Smooth muscle cell (in vitro differentiated cells): ENCODE results near the gene NXPH2. TPM values are rescaled to one million over a fixed set of nuclear protein-coding genes. Genes with fewer than 3 reads are reported as not detected.

ENCODE experiments used
- DNase-seq: peaks from one replicate; lab custom pipeline; 2025; ENCODE audit not compliant: unreplicated experiment; lab: John Stamatoyannopoulos, UW
- H2AFZ ChIP-seq: fragments of 200-600 bp; sonication (generic); 2 replicates; pipeline ENCODE4 v1.6.0; 2016; ENCODE audit warnings: antibody characterized with exemption, low read depth, mild to moderate bottlenecking
- H3F3A ChIP-seq: fragments of 200-600 bp; sonication (generic); 2 replicates; pipeline ENCODE4 v1.6.0; 2017; ENCODE audit warnings: antibody characterized with exemption, low read depth
- H3K27ac ChIP-seq: fragments of 200-600 bp; sonication (generic); 2 replicates; pipeline ENCODE4 v1.5.1; 2016; ENCODE audit warnings: low read depth, mild to moderate bottlenecking
- H3K27me3 ChIP-seq: fragments of 200-600 bp; sonication (generic); 2 replicates; pipeline ENCODE4 v1.6.1; 2016; ENCODE audit warnings: low read depth, mild to moderate bottlenecking
- H3K36me3 ChIP-seq: fragments of 200-600 bp; sonication (generic); 2 replicates; pipeline ENCODE4 v1.5.1; 2016; ENCODE audit warnings: low read depth
- H3K4me1 ChIP-seq: fragments of 200-600 bp; sonication (generic); 2 replicates; pipeline ENCODE4 v1.5.1; 2016; ENCODE audit warnings: low read depth
- H3K4me2 ChIP-seq: fragments of 200-600 bp; sonication (generic); 2 replicates; pipeline ENCODE4 v1.6.0; 2016; ENCODE audit warnings: mild to moderate bottlenecking
- H3K4me3 ChIP-seq: fragments of 200-600 bp; sonication (generic); 2 replicates; pipeline ENCODE4 v1.5.1; 2016; ENCODE audit warnings: mild to moderate bottlenecking
- H3K79me2 ChIP-seq: fragments of 200-600 bp; sonication (generic); 2 replicates; pipeline ENCODE4 v1.6.0; 2016; ENCODE audit warnings: low read depth, mild to moderate bottlenecking
- H3K9ac ChIP-seq: fragments of 200-600 bp; sonication (generic); 2 replicates; pipeline ENCODE4 v1.6.0; 2016; ENCODE audit warnings: low read depth
- H3K9me3 ChIP-seq: fragments of 200-600 bp; sonication (generic); replicated peaks from 2 replicates; pipeline ENCODE4 v1.5.1; 2016; ENCODE audit warnings: low read depth
- H4K20me1 ChIP-seq: fragments of 200-600 bp; sonication (generic); 2 replicates; pipeline ENCODE4 v1.6.0; 2016; ENCODE audit warnings: low read depth
- WGBS: methylation state at CpG from one replicate; pipeline ENCODE4 v1.1.7; 2016; ENCODE audit warnings: low lambda C conversion rate; 5-methylcytosine and 5-hydroxymethylcytosine counted together
- polyA plus RNA-seq: library from polyadenylated mRNA; unstranded; fragments of >200 nt; fragmentation: Nextera tagmentation; extraction: Ambion mirVana; gene quantifications from 2 replicates; pipeline ENCODE4 v1.2.1, GENCODE V29; 2016
- total RNA-seq: library from RNA; depleted of rRNA; stranded (reverse); fragments of >200 nt; gene quantifications from 2 replicates; pipeline ENCODE4 v1.2.3, GENCODE V29; 2014
- TF ChIP-seq, protein P1 (sequence below): fragments of 200-600 bp; sonication (generic); IDR thresholded peaks from 2 replicates; pipeline ENCODE4 v1.5.1; 2017; ENCODE audit warnings: borderline replicate concordance, mild to moderate bottlenecking, antibody characterized with exemption; ENCODE audit not compliant: insufficient read depth, poor library complexity, severe bottlenecking

The NXPH2 gene
- total and polyA plus RNA-seq, 2 experiments from 2014 or later: not detected

DNA sequence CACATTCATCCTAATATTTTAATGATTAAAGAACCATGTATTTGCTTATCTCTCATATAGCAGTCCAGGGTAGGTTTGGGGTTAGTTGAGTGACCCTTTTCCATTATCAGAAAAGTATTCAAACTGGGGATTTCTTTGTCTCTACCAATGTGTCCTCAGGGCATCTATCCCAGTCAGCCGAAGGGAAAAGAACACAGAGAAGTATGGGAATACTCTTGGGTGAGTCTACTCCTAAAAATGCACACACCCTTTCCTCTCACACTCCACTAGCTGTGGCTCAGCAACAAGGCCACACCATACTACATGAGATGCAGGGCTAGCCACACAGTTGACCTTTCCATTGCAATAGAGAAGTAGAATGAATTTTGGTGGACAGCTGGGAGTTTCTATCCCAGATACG lies 114.3 kb downstream of the NXPH2 start:
- Histone ChIP-seq H3K9me3 (no peaks in the 10 kb centered on the region), H3K27me3 (no peaks in the 10 kb centered on the region), H2AFZ (no peak overlapping the region), H3K79me2 (no peaks in the 10 kb centered on the region), H3K4me1 (no peaks in the 10 kb centered on the region), H3F3A (no peaks in the 10 kb centered on the region), H3K27ac (no peak overlapping the region), H3K9ac (no peak overlapping the region), H3K4me3 (no peak overlapping the region), H4K20me1 (no peaks in the 10 kb centered on the region), H3K36me3 (no peaks in the 10 kb centered on the region), H3K4me2 (no peak overlapping the region)
- 91% methylated on average over 2 of the region's 2 CpGs for WGBS
- DNase-seq: no peak
- TF ChIP-seq, protein P1, sequence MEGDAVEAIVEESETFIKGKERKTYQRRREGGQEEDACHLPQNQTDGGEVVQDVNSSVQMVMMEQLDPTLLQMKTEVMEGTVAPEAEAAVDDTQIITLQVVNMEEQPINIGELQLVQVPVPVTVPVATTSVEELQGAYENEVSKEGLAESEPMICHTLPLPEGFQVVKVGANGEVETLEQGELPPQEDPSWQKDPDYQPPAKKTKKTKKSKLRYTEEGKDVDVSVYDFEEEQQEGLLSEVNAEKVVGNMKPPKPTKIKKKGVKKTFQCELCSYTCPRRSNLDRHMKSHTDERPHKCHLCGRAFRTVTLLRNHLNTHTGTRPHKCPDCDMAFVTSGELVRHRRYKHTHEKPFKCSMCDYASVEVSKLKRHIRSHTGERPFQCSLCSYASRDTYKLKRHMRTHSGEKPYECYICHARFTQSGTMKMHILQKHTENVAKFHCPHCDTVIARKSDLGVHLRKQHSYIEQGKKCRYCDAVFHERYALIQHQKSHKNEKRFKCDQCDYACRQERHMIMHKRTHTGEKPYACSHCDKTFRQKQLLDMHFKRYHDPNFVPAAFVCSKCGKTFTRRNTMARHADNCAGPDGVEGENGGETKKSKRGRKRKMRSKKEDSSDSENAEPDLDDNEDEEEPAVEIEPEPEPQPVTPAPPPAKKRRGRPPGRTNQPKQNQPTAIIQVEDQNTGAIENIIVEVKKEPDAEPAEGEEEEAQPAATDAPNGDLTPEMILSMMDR: no peak

DNA sequence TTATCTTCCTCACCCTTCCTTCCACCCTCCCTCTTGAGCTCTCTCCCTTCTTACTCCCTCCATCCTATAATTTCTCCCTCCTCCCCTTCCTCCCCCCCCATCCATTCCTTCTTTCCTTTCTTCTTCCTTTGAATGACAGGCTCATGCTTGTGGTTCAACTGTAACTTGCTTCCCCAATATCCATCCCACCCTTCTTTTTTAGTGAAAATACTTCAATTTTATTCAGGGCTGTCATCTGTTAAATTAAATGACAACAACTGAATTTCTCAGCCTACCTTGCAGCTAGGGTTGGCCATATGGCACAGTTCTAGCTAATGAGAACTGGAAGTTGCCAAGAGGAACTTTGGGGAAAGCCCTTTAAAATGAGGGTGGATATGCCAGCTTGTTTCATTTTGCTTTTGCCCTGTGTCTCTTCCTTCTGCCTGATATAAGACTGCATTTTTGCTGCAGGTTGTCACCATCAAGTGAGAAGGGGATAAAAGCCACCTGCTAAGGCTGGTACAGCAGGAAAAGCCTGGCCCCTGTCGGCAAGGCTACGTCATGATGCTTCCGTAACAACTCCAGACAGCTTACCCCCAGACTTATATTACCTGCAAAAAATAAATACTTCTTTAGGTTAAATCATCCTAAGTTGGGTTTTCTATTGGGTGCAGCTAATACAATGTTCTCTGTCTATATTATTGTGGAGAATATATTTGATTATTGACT lies 121.8 kb downstream of the NXPH2 start:
- TF ChIP-seq, protein P1: no peak
- Histone ChIP-seq H3K9ac (no peak overlapping the region), H3F3A (no peaks in the 10 kb centered on the region), H3K27ac (no peak overlapping the region), H2AFZ (no peak overlapping the region), H3K4me2 (no peak overlapping the region), H3K79me2 (no peaks in the 10 kb centered on the region), H3K9me3 (no peaks in the 10 kb centered on the region), H3K27me3 (no peaks in the 10 kb centered on the region), H3K4me3 (no peak overlapping the region), H3K4me1 (no peaks in the 10 kb centered on the region), H3K36me3 (no peaks in the 10 kb centered on the region), H4K20me1 (no peaks in the 10 kb centered on the region)
- DNase-seq: no peak
- WGBS: 86% methylated on average over 3 of the region's 3 CpGs

DNA sequence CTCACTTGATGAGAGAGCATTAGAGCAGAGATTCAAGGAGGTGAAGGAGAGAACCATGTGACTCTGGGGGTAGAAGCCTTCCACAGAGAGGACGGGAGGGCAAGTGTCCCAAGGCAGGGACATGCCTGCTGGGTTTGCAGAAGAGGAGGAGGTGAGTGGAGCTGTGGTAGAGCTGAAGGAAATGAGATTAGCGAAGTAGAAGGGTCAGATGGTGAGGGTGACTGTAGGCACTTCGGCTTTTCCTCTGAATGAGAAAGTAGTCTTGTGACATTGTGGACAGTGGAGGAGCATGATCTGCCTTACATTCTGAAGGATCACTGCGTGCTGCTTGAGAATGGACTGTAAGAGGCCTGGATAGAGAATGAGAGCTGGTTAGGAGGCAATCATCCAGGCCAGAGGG lies 126.0 kb downstream of the NXPH2 start:
- H3K27ac ChIP-seq: no peak overlapping the region
- no peak overlapping the region for H3K4me2 ChIP-seq
- no peaks in the 10 kb centered on the region for H3K79me2 ChIP-seq
- no peak overlapping the region for H3K4me3 ChIP-seq
- H2AFZ ChIP-seq: no peak overlapping the region
- WGBS: 90% methylated on average over 4 of the region's 4 CpGs
- H3K4me1 ChIP-seq: no peaks in the 10 kb centered on the region
- H4K20me1 ChIP-seq: no peaks in the 10 kb centered on the region
- TF ChIP-seq, protein P1: no peak
- no peak for DNase-seq
- H3K27me3 ChIP-seq: no peaks in the 10 kb centered on the region
- no peak overlapping the region for H3K9ac ChIP-seq
- no peaks in the 10 kb centered on the region for H3K36me3 ChIP-seq
- H3K9me3 ChIP-seq: no peaks in the 10 kb centered on the region
- no peaks in the 10 kb centered on the region for H3F3A ChIP-seq

DNA sequence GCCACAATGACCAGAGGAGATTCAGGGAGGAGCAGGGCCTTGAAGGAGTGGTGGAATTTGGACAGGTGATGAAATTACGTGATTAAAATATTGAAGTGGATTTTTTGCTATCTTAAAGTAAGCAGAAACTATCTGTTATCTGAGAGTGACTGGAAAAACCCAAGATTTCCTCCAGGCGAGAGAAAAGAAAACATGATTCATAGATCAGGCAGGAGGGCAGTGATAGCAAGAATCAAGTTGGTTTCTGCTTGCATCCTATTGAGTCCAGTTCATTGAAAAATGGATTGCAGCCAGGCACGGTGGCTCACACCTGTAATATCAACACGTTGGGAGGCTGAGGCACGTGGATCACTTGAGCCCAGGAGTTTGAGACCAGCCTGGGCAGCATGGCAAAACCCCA lies 127.8 kb downstream of the NXPH2 start:
- no peaks in the 10 kb centered on the region for H3F3A ChIP-seq
- no peaks in the 10 kb centered on the region for H3K4me1 ChIP-seq
- no peaks in the 10 kb centered on the region for H3K79me2 ChIP-seq
- no peak overlapping the region for H3K4me3 ChIP-seq
- no peaks in the 10 kb centered on the region for H3K36me3 ChIP-seq
- H3K9me3 ChIP-seq: no peaks in the 10 kb centered on the region
- H3K27me3 ChIP-seq: no peaks in the 10 kb centered on the region
- DNase-seq: no peak
- TF ChIP-seq, protein P1: no peak
- H3K9ac ChIP-seq: no peak overlapping the region
- no peak overlapping the region for H3K27ac ChIP-seq
- WGBS: 67% methylated on average over 5 of the region's 5 CpGs
- H3K4me2 ChIP-seq: no peak overlapping the region
- H2AFZ ChIP-seq: no peak overlapping the region
- no peaks in the 10 kb centered on the region for H4K20me1 ChIP-seq
